ENCODE measurements around the gene ASCL4.

Gene ASCL4

GRCh38 chr12:107779077-107779831 is 4.8 kb downstream of the ASCL4 start:
- peak; percentile 16 for DNase-seq

- peak; percentile 7 for DNase-seq
Observed at GRCh38 chr12:107780298-107780697, 5.8 kb downstream of the ASCL4 start.

DNA sequence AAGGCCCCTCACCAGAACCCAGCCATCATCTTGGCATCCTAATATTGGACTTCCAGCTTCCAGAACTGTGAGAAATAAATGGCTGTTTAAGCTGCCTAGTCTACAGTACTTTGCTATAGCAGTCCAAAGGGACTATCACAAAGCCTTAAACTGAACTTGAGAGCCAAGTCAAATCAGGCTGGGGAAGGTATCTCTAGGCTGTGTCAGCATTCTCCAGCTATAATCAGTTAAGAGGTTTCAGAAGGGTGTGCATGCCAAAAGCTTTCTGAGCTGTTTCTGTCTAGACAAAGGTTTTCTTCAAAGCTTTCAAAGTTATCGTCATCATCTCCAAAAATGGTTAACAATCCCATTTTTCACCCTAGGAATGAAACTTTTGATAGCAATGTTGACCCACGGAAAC is 7.6 kb downstream of the ASCL4 start:
- DNase-seq = no peak

DNA sequence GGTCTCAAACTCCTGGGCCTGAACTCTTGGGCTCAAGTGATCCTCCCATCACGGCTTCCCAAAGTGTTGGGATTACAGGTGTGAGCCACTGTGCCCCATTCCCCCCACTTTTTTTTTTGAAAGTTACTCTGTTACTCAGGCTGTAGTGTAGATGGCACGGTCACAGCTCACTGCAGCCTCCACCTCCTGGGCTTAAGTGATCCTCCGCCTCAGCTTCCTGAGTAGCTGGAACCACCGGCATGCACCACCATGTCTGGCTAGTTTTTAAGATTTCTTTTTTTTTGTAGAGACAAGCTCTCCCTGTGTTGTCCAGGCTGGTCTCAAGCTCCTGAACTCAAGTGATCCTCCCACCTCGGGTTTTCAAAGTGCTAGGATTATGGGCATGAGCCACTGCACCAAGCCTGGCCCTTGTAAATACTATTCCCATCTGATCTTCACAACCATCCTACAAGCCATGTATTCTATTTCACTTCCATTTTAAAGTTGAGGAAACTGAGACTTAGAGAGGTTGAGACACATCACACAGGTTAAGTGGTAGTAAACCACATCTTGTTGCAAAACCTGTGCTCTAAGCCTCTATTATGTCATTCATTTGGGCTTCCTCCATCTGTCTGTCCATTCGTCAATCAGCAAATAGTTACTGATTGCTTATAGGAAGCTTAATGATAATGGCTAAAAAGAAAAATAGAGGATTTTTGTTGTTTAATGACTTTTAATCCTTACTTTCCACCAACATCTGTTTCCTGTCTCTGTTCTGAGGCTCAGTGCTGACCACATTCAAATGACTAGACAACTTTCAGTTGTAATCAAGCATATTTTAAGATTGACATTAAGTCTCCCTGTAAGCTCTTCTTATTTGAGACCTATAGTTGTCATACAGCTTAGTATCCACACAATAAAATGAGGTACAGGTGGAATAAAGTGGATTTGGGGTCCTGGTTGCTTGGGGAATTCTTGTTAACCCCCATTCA is 9.2 kb downstream of the ASCL4 start:
- peak; percentile 26 for DNase-seq

DNA sequence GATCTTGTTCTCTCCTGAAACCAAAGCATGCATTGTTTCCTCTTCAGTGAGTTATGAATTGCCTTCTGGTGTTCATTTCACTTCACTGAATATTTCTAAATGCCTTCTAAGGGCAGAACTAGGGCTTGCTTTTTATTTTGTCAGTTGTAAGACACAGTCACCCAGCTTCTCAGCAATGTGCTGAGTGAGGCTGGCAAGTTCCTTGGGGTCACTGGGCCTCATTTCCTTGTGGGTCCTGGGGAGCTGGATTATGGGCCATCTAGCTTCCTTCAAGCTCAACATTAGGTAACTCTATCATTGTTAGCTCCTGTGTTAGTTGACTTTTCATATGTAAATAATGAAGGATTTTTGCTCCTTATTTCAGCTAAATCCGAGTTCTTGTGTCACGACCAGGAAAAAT is 13.8 kb downstream of the ASCL4 start:
- no peak for DNase-seq

DNA sequence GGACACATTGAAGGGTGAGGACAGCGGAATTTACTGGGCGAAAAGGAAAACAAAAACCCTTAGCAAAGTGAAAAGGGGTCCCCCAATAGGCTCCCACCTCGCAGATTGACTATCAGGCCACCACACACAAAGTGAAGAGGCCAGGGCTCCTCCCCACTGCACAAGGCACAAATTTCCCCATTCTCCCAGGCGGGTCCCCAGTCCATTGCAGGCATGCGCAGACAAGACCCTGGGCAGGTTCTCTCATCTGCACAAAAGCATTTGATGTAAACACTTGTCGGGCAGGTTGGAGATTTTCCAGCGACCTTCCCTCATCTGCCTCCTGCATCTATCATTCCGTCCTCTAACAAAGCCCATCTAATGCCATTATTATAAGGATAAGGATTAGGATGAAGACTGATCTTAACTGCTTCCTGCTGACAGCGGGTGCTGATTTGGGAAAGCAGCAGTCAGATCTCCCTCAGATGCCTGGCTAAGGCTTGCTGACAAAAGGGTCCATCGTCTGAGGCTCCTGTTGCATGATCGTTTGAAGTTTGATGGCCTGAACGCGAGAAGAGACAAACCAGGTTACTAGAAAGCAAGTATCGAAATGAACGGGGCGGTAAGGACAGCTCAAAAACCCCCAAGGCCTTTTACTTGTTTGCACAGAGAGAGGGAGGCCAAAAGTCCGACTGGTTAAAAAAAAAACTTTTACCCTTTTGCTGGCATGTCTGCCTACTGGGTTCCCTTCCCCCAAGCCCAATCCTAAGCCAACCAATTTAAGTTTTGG is 14.4 kb downstream of the ASCL4 start:
- no peak for DNase-seq

GRCh38 chr12:107791465-107792089 is 17.1 kb downstream of the ASCL4 start:
- DNase-seq = no peak

GRCh38 chr12:107794451-107794850 is 19.9 kb downstream of the ASCL4 start:
- no peak for DNase-seq

DNA sequence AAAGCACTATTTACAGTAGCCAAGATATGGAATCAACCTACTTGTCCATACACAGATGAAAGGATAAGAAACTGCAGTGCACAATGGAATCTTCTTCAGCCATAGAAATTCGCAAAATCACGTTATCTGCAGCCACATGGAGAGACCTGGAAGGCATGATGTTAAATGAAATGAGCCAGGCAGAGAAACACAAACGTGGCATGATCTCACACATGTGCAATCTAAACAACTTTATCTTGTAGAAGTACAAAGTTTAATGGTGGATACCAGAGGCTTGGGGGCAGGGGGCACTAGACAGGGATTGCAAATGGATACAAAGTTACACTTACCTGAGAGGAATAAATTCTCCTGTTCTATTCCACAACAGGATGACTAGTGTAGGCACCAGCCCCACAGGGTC is 24.1 kb downstream of the ASCL4 start:
- no peak for DNase-seq

- DNase-seq = no peak
Observed at GRCh38 chr12:107801150-107801549, 26.6 kb downstream of the ASCL4 start.

GRCh38 chr12:107803092-107803491 is 28.6 kb downstream of the ASCL4 start:
- DNase-seq = no peak

DNA sequence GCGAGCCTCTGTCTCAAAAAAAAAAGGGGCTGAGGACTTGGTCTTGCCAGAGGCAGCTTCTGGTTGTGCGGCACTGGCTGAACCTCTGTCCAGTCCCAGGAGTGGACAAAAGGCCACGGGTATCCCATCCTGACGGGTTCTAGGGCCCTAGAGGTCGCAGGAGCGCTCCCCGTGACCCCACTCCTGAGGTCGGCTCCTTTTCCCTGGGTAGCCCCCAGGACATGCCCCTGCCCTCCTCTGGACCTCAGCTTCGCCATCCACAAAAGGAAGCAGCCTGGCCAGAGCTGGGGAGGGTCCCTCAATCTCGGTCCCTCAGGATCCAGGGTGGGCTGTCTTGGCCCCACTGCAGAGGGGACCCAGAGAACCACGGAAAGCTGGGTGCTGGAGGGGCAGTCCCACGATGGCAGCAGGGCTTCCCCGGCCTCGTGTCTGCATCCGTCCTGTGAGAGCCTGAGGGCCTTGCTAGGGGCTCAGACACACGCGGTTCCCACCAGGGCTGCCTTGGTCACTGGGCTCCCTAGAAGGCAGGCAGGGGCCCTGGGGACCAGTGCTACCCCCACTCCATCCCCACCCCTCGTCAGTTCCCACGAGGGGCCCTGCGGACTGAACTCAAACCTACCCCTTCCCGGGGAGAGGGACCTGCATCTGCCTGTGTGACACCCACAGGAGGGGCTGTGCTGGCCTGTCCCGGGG is 31.1 kb downstream of the ASCL4 start:
- no peak for DNase-seq

GRCh38 chr12:107807471-107808150 is 33.1 kb downstream of the ASCL4 start:
- DNase-seq = no peak

DNA sequence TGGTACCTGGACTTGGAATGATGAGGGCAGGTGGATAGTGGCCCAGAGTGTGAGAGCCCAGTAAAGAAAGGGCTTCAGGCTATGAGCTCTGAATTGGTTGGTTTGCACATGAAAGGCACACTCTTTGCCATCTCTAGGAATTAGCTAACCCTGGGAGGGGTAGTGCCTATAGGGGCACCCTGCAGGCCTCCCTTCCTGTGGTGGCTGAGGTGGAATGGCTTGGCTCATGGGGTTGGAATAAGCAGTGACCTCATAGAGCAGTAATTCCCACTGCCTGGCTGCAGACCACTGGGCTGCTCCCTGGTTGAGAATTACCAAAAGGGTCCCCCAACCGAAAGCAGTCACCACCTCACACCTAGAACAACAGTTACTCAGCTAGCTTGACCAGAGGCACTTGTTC is 42.7 kb downstream of the ASCL4 start:
- no peak for DNase-seq

GRCh38 chr12:107818984-107819383 is 44.5 kb downstream of the ASCL4 start:
- no peak for DNase-seq

DNA sequence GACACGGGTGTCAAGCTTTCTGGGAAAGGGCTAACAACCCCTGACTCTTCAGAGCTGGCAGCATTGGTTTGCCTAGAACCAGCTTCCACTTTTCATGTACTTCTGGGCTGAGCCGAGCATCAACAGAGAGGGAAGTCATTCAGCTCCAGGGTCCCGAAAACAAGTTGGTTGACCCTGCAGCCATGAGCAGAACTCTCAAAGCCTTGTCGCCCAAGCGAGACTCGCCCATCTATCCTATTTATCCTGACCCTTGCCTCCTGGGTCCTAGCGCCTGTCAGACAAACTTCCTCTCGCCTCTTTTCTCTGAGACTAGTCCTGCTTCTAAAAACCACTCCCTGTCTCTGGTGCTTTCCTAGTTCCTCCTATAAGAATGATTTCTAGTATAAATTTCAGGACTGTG is 47.9 kb downstream of the ASCL4 start:
- DNase-seq = no peak

Measured in GDM1 (cell line).